HepG2 (cell line): Measurements from ENCODE around the gene SPDL1. TPM values are rescaled to one million over a fixed set of nuclear protein-coding genes. Genes with fewer than 3 reads are reported as not detected.

Experiments used
- ATAC-seq: fragments of 200-7000 bp; cut with Tn5 transposase; 3 replicates; pipeline ENCODE4 v1.9.1; 2020; ENCODE audit warnings: mild to moderate bottlenecking, moderate library complexity
- BruUV-seq: library from RNA; stranded (reverse); fragments of 400-500 nt; replicated peaks from 2 replicates; lab custom pipeline; 2021; lab: Mats Ljungman, UMichigan
- CTCF ChIA-PET: fragments of 300-600 bp; formaldehyde crosslinking; extraction: SDS; loops from one replicate; lab custom pipeline; 2021; ENCODE audit warnings: low total read pairs, inconsistent platforms, low intra/inter-chr PET ratio; lab: Yijun Ruan, JAX
- POLR2A ChIA-PET: fragments of 350-600 bp; sonication (Branson Sonifier 250); formaldehyde crosslinking; loops from one replicate; lab custom pipeline; 2020; ENCODE audit warnings: antibody characterized with exemption, inconsistent platforms; lab: Yijun Ruan, JAX
- DNase-seq: peaks from one replicate; pipeline ENCODE4 v3.0.0-alpha.2; 2015; ENCODE audit warnings: low spot score
- FAIRE-seq: peaks from 3 replicates; lab custom pipeline; 2011; peaks lifted over from hg19 to GRCh38; lab: Jason Lieb, UNC
- H2AFZ ChIP-seq: one replicate; pipeline ENCODE4 v1.6.1; 2011; ENCODE audit warnings: low read length, inconsistent platforms
- H3K27ac ChIP-seq: fragments of 300-600 bp; 3 replicates; pipeline ENCODE4 v1.8.0; 2011; ENCODE audit warnings: mixed run types, mild to moderate bottlenecking, mixed read lengths, low read length, inconsistent platforms; ENCODE audit not compliant: insufficient read depth; ENCODE audit errors: extremely low read length
- H3K27me3 ChIP-seq, 2 experiments: fragments of 200-600 bp in 1 of 2; 2 replicates in 1 of 2; 3 replicates in 1 of 2; pipeline versions ENCODE4 v1.6.0 to v1.8.0; 2011; ENCODE audit warnings: low read length in 2 of 2, mild to moderate bottlenecking in 2 of 2, moderate library complexity in 2 of 2, inconsistent platforms in 1 of 2; ENCODE audit not compliant: insufficient read depth in 2 of 2, control insufficient read depth in 1 of 2
- H3K36me3 ChIP-seq, 2 experiments: fragments of 200-600 bp in 1 of 2; replicated peaks in 1 of 2; 2 replicates in 1 of 2; 3 replicates in 1 of 2; pipeline versions ENCODE4 v1.5.1 to v1.8.0; 2011; ENCODE audit warnings: low read length in 2 of 2, inconsistent platforms in 1 of 2; ENCODE audit not compliant: insufficient read depth in 2 of 2, control insufficient read depth in 1 of 2
- H3K4me1 ChIP-seq: 2 replicates; pipeline ENCODE4 v1.5.1; 2012; ENCODE audit warnings: low read length, inconsistent platforms; ENCODE audit not compliant: insufficient read depth
- H3K4me2 ChIP-seq: 2 replicates; pipeline ENCODE4 v1.6.0; 2011; ENCODE audit warnings: low read depth, low read length, inconsistent platforms
- H3K4me3 ChIP-seq, 3 experiments: fragments of 200-600 bp in 1 of 3; sonication (generic), shearing (Covaris generic) in 1 of 3; replicated peaks in 1 of 3; 2 replicates each; pipeline ENCODE4 v1.5.1; 2011 to 2016; ENCODE audit warnings: low read length in 3 of 3, inconsistent platforms in 2 of 3, low read depth in 2 of 3, mild to moderate bottlenecking in 2 of 3, control low read depth in 1 of 3, mixed read lengths in 1 of 3; ENCODE audit not compliant: insufficient read depth in 1 of 3
- H3K79me2 ChIP-seq: one replicate; pipeline ENCODE4 v1.6.1; 2011; ENCODE audit warnings: low read length, inconsistent platforms; ENCODE audit not compliant: insufficient read depth
- H3K9ac ChIP-seq: 2 replicates; pipeline ENCODE4 v1.6.0; 2011; ENCODE audit warnings: mild to moderate bottlenecking, low read depth, low read length, inconsistent platforms; ENCODE audit not compliant: insufficient read depth
- H3K9me3 ChIP-seq: 2 replicates; pipeline ENCODE4 v1.5.1; 2012; ENCODE audit warnings: mild to moderate bottlenecking, low read length
- H4K20me1 ChIP-seq: 2 replicates; pipeline ENCODE4 v1.6.0; 2011; ENCODE audit warnings: inconsistent platforms, mild to moderate bottlenecking, low read length, moderate library complexity; ENCODE audit not compliant: insufficient read depth
- CENPX ChIP-seq: sonication (generic); formaldehyde crosslinking; IDR thresholded peaks from 2 replicates; pipeline ENCODE4 v1.9.0; 2021; ENCODE audit warnings: mild to moderate bottlenecking, missing genetic modification reagents, moderate library complexity
- MIER2 ChIP-seq: IDR thresholded peaks from 2 replicates; pipeline ENCODE4 v1.6.1; 2016; ENCODE audit warnings: missing biosample characterization, missing genetic modification reagents
- NR1H2 ChIP-seq: sonication (generic); formaldehyde crosslinking; IDR thresholded peaks from 2 replicates; pipeline ENCODE4 v1.8.1; 2022; ENCODE audit warnings: low read depth, missing genetic modification reagents, borderline replicate concordance
- PHF20 ChIP-seq: sonication (generic); formaldehyde crosslinking; IDR thresholded peaks from 2 replicates; pipeline ENCODE4 v1.5.0; 2020; ENCODE audit warnings: mild to moderate bottlenecking, missing genetic modification reagents
- PRPF4 ChIP-seq: fragments of 200-400 bp; formaldehyde crosslinking; IDR thresholded peaks from 2 replicates; pipeline ENCODE4 v1.6.1; 2016; ENCODE audit warnings: low read length, low read depth; ENCODE audit not compliant: poor library complexity, severe bottlenecking
- STAT5B ChIP-seq: sonication (generic); formaldehyde crosslinking; IDR thresholded peaks from 2 replicates; pipeline ENCODE4 v1.4.0; 2020; ENCODE audit warnings: missing genetic modification reagents
- TP53 ChIP-seq: sonication (generic); formaldehyde crosslinking; conservative IDR thresholded peaks from 2 replicates; pipeline ENCODE4 v1.4.0; 2020; ENCODE audit warnings: missing genetic modification reagents
- ZNF10 ChIP-seq: sonication (generic); formaldehyde crosslinking; IDR thresholded peaks from 2 replicates; pipeline ENCODE4 v1.4.0; 2020; ENCODE audit warnings: mild to moderate bottlenecking, low read depth, missing genetic modification reagents, borderline replicate concordance
- ZNF225 ChIP-seq: sonication (generic); formaldehyde crosslinking; IDR thresholded peaks from 2 replicates; pipeline ENCODE4 v1.4.0; 2020; ENCODE audit warnings: mild to moderate bottlenecking, missing genetic modification reagents
- ZNF563 ChIP-seq: sonication (generic); formaldehyde crosslinking; IDR thresholded peaks from 2 replicates; pipeline ENCODE4 v1.8.0; 2022; ENCODE audit warnings: mild to moderate bottlenecking, moderate library complexity, missing genetic modification reagents
- ZNF709 ChIP-seq: sonication (generic); formaldehyde crosslinking; IDR thresholded peaks from 2 replicates; pipeline ENCODE4 v1.5.0; 2020; ENCODE audit warnings: mild to moderate bottlenecking, missing genetic modification reagents
- ZNF737 ChIP-seq: sonication (generic); formaldehyde crosslinking; IDR thresholded peaks from 2 replicates; pipeline ENCODE4 v1.5.0; 2020; ENCODE audit warnings: missing genetic modification reagents, mild to moderate bottlenecking, borderline replicate concordance
- ZNF772 ChIP-seq: sonication (generic); formaldehyde crosslinking; IDR thresholded peaks from 2 replicates; pipeline ENCODE4 v1.5.0; 2020; ENCODE audit warnings: mild to moderate bottlenecking, missing genetic modification reagents
- ZNF839 ChIP-seq: sonication (generic); formaldehyde crosslinking; IDR thresholded peaks from 2 replicates; pipeline ENCODE4 v1.4.0; 2020; ENCODE audit warnings: missing genetic modification reagents, mild to moderate bottlenecking, borderline replicate concordance
- WGBS: methylation state at CpG from one replicate; pipeline ENCODE4 v1.1.6; 2017; ENCODE audit warnings: low lambda C conversion rate; 5-methylcytosine and 5-hydroxymethylcytosine counted together
- in situ Hi-C: cut with HindIII; loops from 2 replicates; pipeline ENCODE4 v1.10.0; 2017; ENCODE audit warnings: low pct_unique_long_range_greater_than_20kb; ENCODE audit not compliant: extremely low pct_ligation_motif_present
- intact Hi-C: fragments of 100-400 bp; cut with micrococcal nuclease; formaldehyde crosslinking; loops from one replicate; pipeline ENCODE4 v1.10.0; 2022; ENCODE audit not compliant: unreplicated experiment
- polyA plus RNA-seq, 8 experiments: library from polyadenylated mRNA; depleted of rRNA in 3 of 8; stranded (reverse) in 7 of 8; unstranded in 1 of 8; fragments of >200 nt; fragmentation: Illumina TruSeq in 4 of 8; extraction: Trizol in 4 of 8; gene quantifications; 2 replicates each; pipeline versions ENCODE4 v1.2.1 to v1.2.3, GENCODE V29; 2011 to 2016; ENCODE audit warnings: low read depth in 4 of 8, missing spikeins in 1 of 8, mixed read lengths in 1 of 8; ENCODE audit not compliant: insufficient read depth in 1 of 8
- total RNA-seq, 5 experiments: library from RNA; depleted of rRNA; stranded (reverse); fragments of >200 nt; fragmentation: Illumina TruSeq; extraction: Trizol; gene quantifications; 2 replicates each; pipeline ENCODE4 v1.2.3, GENCODE V29; 2016; ENCODE audit warnings: low read depth in 1 of 5
- TF ChIP-seq, protein P1 (sequence below): sonication (generic); formaldehyde crosslinking; IDR thresholded peaks from 2 replicates; pipeline ENCODE4 v1.4.0; 2020; ENCODE audit warnings: missing genetic modification reagents
- TF ChIP-seq, protein P2 (sequence below): sonication (generic); formaldehyde crosslinking; IDR thresholded peaks from 2 replicates; pipeline ENCODE4 v1.5.0; 2020; ENCODE audit warnings: mild to moderate bottlenecking, missing genetic modification reagents

Gene SPDL1
- total and polyA plus RNA-seq, 2 of the 13 experiments (the other 11 are each of a cell fraction or from before 2014, with no cell fraction given): 10.9 to 36.6 TPM

DNA sequence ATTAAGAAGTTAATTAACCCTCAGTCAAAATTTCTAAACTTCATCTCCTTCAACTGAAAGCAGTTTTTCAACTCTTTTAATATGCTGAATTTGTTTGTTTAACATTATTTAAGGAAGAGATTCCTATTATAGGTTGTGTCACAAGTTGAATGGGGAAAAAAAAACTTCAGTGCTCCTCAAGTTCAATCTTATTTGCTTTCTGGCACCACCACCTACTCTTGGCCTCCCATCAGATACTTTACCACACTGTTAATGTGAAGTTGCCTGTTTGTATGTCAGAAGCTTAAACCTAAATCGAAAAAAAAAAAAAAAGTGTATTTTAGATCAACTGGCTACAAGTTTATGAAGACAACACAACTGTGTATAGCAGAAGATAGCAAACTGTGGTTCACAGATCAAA, 49.4 kb downstream of the SPDL1 start:
- in situ Hi-C loops: no loop called here
- Histone ChIP-seq H3K9me3 (no peaks in the 10 kb centered on the region), H3K36me3 (no peaks in the 10 kb centered on the region), H3K4me3 (no peak overlapping the region)
- WGBS: 0% methylated on average over 1 of the region's 1 CpG
- TF ChIP-seq ZNF225 (CRISPR knock-in tag) (no peak), NR1H2 (CRISPR knock-in tag) (no peak), ZNF563 (CRISPR knock-in tag) (no peak), ZNF839 (CRISPR knock-in tag) (no peak), CENPX (CRISPR knock-in tag) (no peak), PHF20 (CRISPR knock-in tag) (no peak), ZNF772 (CRISPR knock-in tag) (no peak), PRPF4 (no peak), TP53 (no peak), ZNF737 (no peak), ZNF10 (no peak), ZNF709 (CRISPR knock-in tag) (no peak), MIER2 (no peak), STAT5B (CRISPR knock-in tag) (no peak)
- TF ChIP-seq, protein P1, sequence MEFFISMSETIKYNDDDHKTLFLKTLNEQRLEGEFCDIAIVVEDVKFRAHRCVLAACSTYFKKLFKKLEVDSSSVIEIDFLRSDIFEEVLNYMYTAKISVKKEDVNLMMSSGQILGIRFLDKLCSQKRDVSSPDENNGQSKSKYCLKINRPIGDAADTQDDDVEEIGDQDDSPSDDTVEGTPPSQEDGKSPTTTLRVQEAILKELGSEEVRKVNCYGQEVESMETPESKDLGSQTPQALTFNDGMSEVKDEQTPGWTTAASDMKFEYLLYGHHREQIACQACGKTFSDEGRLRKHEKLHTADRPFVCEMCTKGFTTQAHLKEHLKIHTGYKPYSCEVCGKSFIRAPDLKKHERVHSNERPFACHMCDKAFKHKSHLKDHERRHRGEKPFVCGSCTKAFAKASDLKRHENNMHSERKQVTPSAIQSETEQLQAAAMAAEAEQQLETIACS: no peak
- TF ChIP-seq, protein P2, sequence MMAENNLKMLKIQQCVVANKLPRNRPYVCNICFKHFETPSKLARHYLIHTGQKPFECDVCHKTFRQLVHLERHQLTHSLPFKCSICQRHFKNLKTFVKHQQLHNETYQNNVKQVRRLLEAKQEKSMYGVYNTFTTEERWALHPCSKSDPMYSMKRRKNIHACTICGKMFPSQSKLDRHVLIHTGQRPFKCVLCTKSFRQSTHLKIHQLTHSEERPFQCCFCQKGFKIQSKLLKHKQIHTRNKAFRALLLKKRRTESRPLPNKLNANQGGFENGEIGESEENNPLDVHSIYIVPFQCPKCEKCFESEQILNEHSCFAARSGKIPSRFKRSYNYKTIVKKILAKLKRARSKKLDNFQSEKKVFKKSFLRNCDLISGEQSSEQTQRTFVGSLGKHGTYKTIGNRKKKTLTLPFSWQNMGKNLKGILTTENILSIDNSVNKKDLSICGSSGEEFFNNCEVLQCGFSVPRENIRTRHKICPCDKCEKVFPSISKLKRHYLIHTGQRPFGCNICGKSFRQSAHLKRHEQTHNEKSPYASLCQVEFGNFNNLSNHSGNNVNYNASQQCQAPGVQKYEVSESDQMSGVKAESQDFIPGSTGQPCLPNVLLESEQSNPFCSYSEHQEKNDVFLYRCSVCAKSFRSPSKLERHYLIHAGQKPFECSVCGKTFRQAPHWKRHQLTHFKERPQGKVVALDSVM: no peak
- TF ChIP-seq, all 625 proteins: peak for 0
- H4K20me1 ChIP-seq: no peaks in the 10 kb centered on the region
- DNase-seq (no peak), ATAC-seq (no peak), FAIRE-seq (no peak)
- no peaks in the 10 kb centered on the region for H3K4me1 ChIP-seq
- POLR2A ChIA-PET: no interaction called here
- CTCF ChIA-PET: no interaction called here
- BruUV-seq: no TSS peak
- intact Hi-C loops: no loop called here
- no peaks in the 10 kb centered on the region; a peak in 1 of 5 replicates for H3K27me3 ChIP-seq
- H3K4me2 ChIP-seq: no peak overlapping the region
- H3K27ac ChIP-seq: no peak overlapping the region
- no peaks in the 10 kb centered on the region for H3K79me2 ChIP-seq
- H3K9ac ChIP-seq: no peak overlapping the region
- no peak overlapping the region for H2AFZ ChIP-seq
